ENCODE measurements around the gene APBB2. TPM values are rescaled to one million over a fixed set of nuclear protein-coding genes. Genes with fewer than 3 reads are reported as not detected.

APBB2 gene
- total and polyA plus RNA-seq, 4 donors: 4.8 to 31.5 (median 11.2) TPM

DNA sequence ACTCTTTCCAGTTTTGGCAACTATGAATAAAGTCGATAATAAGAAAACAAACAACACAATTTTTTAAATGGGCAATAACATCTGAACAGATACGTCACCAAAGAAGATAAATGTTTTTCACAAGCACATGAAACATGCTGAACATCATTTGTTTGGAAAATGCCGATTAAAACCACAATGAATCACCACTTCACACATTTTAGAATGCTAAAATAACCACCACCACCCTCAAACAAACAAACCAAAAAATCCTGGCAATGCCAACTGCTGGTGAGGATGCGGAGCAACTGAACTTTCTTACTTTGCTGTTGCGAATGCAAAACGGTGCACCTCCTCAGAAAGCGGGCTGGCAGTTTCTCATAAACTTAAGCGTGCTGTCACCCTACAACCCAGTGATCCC lies 348.6 kb downstream of the APBB2 start:
- no peaks in the 10 kb centered on the region for H3K27me3 ChIP-seq (ENCODE audit: control insufficient read depth in 4 of 4, insufficient read depth in 4 of 4, low read length in 3 of 4)
- WGBS: 81% methylated on average over 8 of the region's 8 CpGs
- no peaks in the 10 kb centered on the region for H3K4me1 ChIP-seq (ENCODE audit: control insufficient read depth in 4 of 4, insufficient read depth in 4 of 4, low read length in 3 of 4)
- no peak overlapping the region for H3K27ac ChIP-seq (ENCODE audit: low read depth in 1 of 2, low read length in 2 of 2)
- no peak overlapping the region for H3K4me3 ChIP-seq (ENCODE audit: low read depth in 1 of 3, low read length in 3 of 3)
- H3K9ac ChIP-seq (ENCODE audit: low read depth in 1 of 2, low read length in 2 of 2): no peak overlapping the region
- no peak for TF ChIP-seq FOXA1 (IDR thresholded peaks at IDR 0.05)
- TF ChIP-seq, protein P1, sequence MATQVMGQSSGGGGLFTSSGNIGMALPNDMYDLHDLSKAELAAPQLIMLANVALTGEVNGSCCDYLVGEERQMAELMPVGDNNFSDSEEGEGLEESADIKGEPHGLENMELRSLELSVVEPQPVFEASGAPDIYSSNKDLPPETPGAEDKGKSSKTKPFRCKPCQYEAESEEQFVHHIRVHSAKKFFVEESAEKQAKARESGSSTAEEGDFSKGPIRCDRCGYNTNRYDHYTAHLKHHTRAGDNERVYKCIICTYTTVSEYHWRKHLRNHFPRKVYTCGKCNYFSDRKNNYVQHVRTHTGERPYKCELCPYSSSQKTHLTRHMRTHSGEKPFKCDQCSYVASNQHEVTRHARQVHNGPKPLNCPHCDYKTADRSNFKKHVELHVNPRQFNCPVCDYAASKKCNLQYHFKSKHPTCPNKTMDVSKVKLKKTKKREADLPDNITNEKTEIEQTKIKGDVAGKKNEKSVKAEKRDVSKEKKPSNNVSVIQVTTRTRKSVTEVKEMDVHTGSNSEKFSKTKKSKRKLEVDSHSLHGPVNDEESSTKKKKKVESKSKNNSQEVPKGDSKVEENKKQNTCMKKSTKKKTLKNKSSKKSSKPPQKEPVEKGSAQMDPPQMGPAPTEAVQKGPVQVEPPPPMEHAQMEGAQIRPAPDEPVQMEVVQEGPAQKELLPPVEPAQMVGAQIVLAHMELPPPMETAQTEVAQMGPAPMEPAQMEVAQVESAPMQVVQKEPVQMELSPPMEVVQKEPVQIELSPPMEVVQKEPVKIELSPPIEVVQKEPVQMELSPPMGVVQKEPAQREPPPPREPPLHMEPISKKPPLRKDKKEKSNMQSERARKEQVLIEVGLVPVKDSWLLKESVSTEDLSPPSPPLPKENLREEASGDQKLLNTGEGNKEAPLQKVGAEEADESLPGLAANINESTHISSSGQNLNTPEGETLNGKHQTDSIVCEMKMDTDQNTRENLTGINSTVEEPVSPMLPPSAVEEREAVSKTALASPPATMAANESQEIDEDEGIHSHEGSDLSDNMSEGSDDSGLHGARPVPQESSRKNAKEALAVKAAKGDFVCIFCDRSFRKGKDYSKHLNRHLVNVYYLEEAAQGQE (IDR thresholded peaks at IDR 0.05): no peak
- no peak for TF ChIP-seq HNF4G (IDR thresholded peaks at IDR 0.05)
- no peak for TF ChIP-seq JUND (IDR thresholded peaks at IDR 0.05)
- no peak for TF ChIP-seq GABPA (IDR thresholded peaks at IDR 0.05 in 1 of 2, conservative IDR thresholded peaks at IDR 0.05 in 1 of 2)
- no peak for TF ChIP-seq YY1 (IDR thresholded peaks at IDR 0.05)
- no peak for DNase-seq (ENCODE audit: low spot score)
- no peaks in the 10 kb centered on the region for H3K9me3 ChIP-seq (ENCODE audit: control insufficient read depth in 4 of 4, low read length in 3 of 4)
- peaks cover 0 to 5% (median 0%) of the 10 kb centered on the region in 4 donors for H3K36me3 ChIP-seq (ENCODE audit: control insufficient read depth in 4 of 4, insufficient read depth in 3 of 4, low read depth in 1 of 4, low read length in 3 of 4)

DNA sequence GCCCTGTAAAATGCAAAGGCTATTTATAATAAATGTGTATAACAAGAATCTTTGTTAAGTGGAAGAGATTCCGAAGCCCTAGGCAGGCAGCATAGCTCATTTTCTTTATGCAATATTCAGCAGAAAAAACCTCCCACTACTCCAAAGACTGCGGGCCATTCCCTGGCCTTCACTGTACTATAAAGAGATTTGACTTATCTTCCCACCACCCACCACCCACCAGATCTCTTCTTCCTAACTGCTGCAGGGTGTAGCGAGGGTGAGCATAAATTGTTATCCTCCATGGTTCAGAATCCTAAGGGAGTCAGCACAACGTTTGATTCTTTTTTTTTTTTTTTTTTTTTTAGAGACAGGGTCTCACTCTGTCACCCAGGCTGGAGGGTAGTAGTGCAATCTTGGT lies 349.8 kb downstream of the APBB2 start:
- Histone ChIP-seq H3K4me1 (ENCODE audit: control insufficient read depth in 4 of 4, insufficient read depth in 4 of 4, low read length in 3 of 4) (no peaks in the 10 kb centered on the region), H3K9ac (ENCODE audit: low read depth in 1 of 2, low read length in 2 of 2) (no peak overlapping the region), H3K36me3 (ENCODE audit: control insufficient read depth in 4 of 4, insufficient read depth in 3 of 4, low read depth in 1 of 4, low read length in 3 of 4) (peaks cover 0 to 5% (median 2%) of the 10 kb centered on the region in 4 donors), H3K27ac (ENCODE audit: low read depth in 1 of 2, low read length in 2 of 2) (no peak overlapping the region), H3K27me3 (ENCODE audit: control insufficient read depth in 4 of 4, insufficient read depth in 4 of 4, low read length in 3 of 4) (no peaks in the 10 kb centered on the region), H3K4me3 (ENCODE audit: low read depth in 1 of 3, low read length in 3 of 3) (no peak overlapping the region), H3K9me3 (ENCODE audit: control insufficient read depth in 4 of 4, low read length in 3 of 4) (no peaks in the 10 kb centered on the region)
- TF ChIP-seq RAD21 (IDR thresholded peaks at IDR 0.05) (no peak), HNF4A (conservative IDR thresholded peaks at IDR 0.05) (no peak), SP1 (IDR thresholded peaks at IDR 0.05) (no peak), NR2F2 (IDR thresholded peaks at IDR 0.05) (no peak)
- TF ChIP-seq, protein P2, sequence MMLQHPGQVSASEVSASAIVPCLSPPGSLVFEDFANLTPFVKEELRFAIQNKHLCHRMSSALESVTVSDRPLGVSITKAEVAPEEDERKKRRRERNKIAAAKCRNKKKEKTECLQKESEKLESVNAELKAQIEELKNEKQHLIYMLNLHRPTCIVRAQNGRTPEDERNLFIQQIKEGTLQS (IDR thresholded peaks at IDR 0.05): no peak
- TF ChIP-seq, protein P3, sequence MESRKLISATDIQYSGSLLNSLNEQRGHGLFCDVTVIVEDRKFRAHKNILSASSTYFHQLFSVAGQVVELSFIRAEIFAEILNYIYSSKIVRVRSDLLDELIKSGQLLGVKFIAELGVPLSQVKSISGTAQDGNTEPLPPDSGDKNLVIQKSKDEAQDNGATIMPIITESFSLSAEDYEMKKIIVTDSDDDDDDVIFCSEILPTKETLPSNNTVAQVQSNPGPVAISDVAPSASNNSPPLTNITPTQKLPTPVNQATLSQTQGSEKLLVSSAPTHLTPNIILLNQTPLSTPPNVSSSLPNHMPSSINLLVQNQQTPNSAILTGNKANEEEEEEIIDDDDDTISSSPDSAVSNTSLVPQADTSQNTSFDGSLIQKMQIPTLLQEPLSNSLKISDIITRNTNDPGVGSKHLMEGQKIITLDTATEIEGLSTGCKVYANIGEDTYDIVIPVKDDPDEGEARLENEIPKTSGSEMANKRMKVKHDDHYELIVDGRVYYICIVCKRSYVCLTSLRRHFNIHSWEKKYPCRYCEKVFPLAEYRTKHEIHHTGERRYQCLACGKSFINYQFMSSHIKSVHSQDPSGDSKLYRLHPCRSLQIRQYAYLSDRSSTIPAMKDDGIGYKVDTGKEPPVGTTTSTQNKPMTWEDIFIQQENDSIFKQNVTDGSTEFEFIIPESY (IDR thresholded peaks at IDR 0.05): no peak
- WGBS: 91% methylated on average over 4 of the region's 4 CpGs
- DNase-seq (ENCODE audit: low spot score): no peak

DNA sequence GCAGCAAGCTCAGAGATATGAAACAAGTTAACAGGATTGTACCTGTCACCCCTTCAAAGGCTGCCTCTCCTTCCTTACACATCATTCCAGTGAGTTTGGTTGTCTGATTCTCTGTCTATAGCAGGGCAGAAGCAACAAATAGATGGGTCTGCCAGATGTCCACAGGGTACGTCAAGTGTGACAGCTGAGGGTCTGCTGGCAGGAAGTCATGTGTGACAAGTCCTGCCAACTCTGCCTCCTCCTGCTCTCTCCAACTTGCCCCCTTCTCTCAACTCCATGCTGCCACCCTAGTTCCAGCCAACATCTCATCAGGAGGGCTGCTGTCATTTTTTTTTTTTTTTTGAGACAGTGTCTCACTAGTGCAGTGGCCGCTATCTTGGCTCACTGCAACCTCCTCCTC lies 355.4 kb downstream of the APBB2 start:
- Histone ChIP-seq H3K9ac (ENCODE audit: low read depth in 1 of 2, low read length in 2 of 2) (no peak overlapping the region), H3K9me3 (ENCODE audit: control insufficient read depth in 4 of 4, low read length in 3 of 4) (no peaks in the 10 kb centered on the region), H3K27ac (ENCODE audit: low read depth in 1 of 2, low read length in 2 of 2) (no peak overlapping the region), H3K4me1 (ENCODE audit: control insufficient read depth in 4 of 4, insufficient read depth in 4 of 4, low read length in 3 of 4) (no peaks in the 10 kb centered on the region), H3K4me3 (ENCODE audit: low read depth in 1 of 3, low read length in 3 of 3) (no peak overlapping the region), H3K36me3 (ENCODE audit: control insufficient read depth in 4 of 4, insufficient read depth in 3 of 4, low read depth in 1 of 4, low read length in 3 of 4) (peaks cover 0 to 8% (median 0%) of the 10 kb centered on the region in 4 donors), H3K27me3 (ENCODE audit: control insufficient read depth in 4 of 4, insufficient read depth in 4 of 4, low read length in 3 of 4) (no peaks in the 10 kb centered on the region)
- no peak for DNase-seq (ENCODE audit: low spot score)
- 93% methylated on average over 2 of the region's 2 CpGs for WGBS
- TF ChIP-seq YY1 (IDR thresholded peaks at IDR 0.05): no peak
- TF ChIP-seq HNF4G (IDR thresholded peaks at IDR 0.05): no peak
- TF ChIP-seq, protein P2 (IDR thresholded peaks at IDR 0.05): no peak
- TF ChIP-seq RAD21 (IDR thresholded peaks at IDR 0.05): no peak
- TF ChIP-seq GABPA (IDR thresholded peaks at IDR 0.05 in 1 of 2, conservative IDR thresholded peaks at IDR 0.05 in 1 of 2): no peak
- TF ChIP-seq, protein P4, sequence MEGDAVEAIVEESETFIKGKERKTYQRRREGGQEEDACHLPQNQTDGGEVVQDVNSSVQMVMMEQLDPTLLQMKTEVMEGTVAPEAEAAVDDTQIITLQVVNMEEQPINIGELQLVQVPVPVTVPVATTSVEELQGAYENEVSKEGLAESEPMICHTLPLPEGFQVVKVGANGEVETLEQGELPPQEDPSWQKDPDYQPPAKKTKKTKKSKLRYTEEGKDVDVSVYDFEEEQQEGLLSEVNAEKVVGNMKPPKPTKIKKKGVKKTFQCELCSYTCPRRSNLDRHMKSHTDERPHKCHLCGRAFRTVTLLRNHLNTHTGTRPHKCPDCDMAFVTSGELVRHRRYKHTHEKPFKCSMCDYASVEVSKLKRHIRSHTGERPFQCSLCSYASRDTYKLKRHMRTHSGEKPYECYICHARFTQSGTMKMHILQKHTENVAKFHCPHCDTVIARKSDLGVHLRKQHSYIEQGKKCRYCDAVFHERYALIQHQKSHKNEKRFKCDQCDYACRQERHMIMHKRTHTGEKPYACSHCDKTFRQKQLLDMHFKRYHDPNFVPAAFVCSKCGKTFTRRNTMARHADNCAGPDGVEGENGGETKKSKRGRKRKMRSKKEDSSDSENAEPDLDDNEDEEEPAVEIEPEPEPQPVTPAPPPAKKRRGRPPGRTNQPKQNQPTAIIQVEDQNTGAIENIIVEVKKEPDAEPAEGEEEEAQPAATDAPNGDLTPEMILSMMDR (IDR thresholded peaks at IDR 0.05; ENCODE audit: low read depth, low read length, missing input control): no peak
- no peak for TF ChIP-seq SP1 (IDR thresholded peaks at IDR 0.05)
- TF ChIP-seq RXRA (IDR thresholded peaks at IDR 0.05): no peak
- no peak for TF ChIP-seq FOXA1 (IDR thresholded peaks at IDR 0.05)
- no peak for TF ChIP-seq EGR1 (IDR thresholded peaks at IDR 0.05; ENCODE audit: low read depth in 2 of 2)
- TF ChIP-seq, protein P1 (IDR thresholded peaks at IDR 0.05): no peak
- TF ChIP-seq JUND (IDR thresholded peaks at IDR 0.05): no peak
- TF ChIP-seq NR2F2 (IDR thresholded peaks at IDR 0.05): no peak

Data from liver (tissue), 9 donors.